ENCODE data around the gene PIM1.

The PIM1 gene

GRCh38 chr6:37177077-37177934, 7.4 kb downstream of the PIM1 start:
- TF ChIP-seq REST (IDR thresholded peaks at IDR 0.05; ENCODE audit: insufficient read depth in 1 of 2, low read depth in 2 of 2, low read length in 2 of 2) (no peak), POLR2AphosphoS5 (IDR thresholded peaks at IDR 0.05; ENCODE audit: low read depth, low read length) (no peak), SIN3A (IDR thresholded peaks at IDR 0.05; ENCODE audit: borderline replicate concordance, insufficient read depth, low read length) (no peak), TAF1 (IDR thresholded peaks at IDR 0.05; ENCODE audit: borderline replicate concordance, insufficient read depth, low read length) (no peak), FOXP2 (optimal IDR thresholded peaks at IDR 0.05; ENCODE audit: borderline replicate concordance, extremely low read depth, extremely low read length, insufficient read depth) (no peak)

- no peak for TF ChIP-seq SIN3A (IDR thresholded peaks at IDR 0.05; ENCODE audit: borderline replicate concordance, insufficient read depth, low read length)
- TF ChIP-seq REST (IDR thresholded peaks at IDR 0.05; ENCODE audit: insufficient read depth in 1 of 2, low read depth in 2 of 2, low read length in 2 of 2) = no peak
- TF ChIP-seq FOXP2 (optimal IDR thresholded peaks at IDR 0.05; ENCODE audit: borderline replicate concordance, extremely low read depth, extremely low read length, insufficient read depth) = no peak
- TF ChIP-seq TAF1 (IDR thresholded peaks at IDR 0.05; ENCODE audit: borderline replicate concordance, insufficient read depth, low read length) = no peak
- TF ChIP-seq POLR2AphosphoS5 (IDR thresholded peaks at IDR 0.05; ENCODE audit: low read depth, low read length) = no peak
These were observed 8.1 kb downstream of the PIM1 start for GRCh38 chr6:37177935-37178517.

- no peak for TF ChIP-seq POLR2AphosphoS5 (IDR thresholded peaks at IDR 0.05; ENCODE audit: low read depth, low read length)
- TF ChIP-seq REST (IDR thresholded peaks at IDR 0.05; ENCODE audit: insufficient read depth in 1 of 2, low read depth in 2 of 2, low read length in 2 of 2) = no peak
- TF ChIP-seq TAF1 (IDR thresholded peaks at IDR 0.05; ENCODE audit: borderline replicate concordance, insufficient read depth, low read length) = no peak
- no peak for TF ChIP-seq SIN3A (IDR thresholded peaks at IDR 0.05; ENCODE audit: borderline replicate concordance, insufficient read depth, low read length)
- no peak for TF ChIP-seq FOXP2 (optimal IDR thresholded peaks at IDR 0.05; ENCODE audit: borderline replicate concordance, extremely low read depth, extremely low read length, insufficient read depth)
These were observed 10.1 kb downstream of the PIM1 start for GRCh38 chr6:37180075-37180474.

- TF ChIP-seq REST (IDR thresholded peaks at IDR 0.05; ENCODE audit: insufficient read depth in 1 of 2, low read depth in 2 of 2, low read length in 2 of 2) (no peak), POLR2AphosphoS5 (IDR thresholded peaks at IDR 0.05; ENCODE audit: low read depth, low read length) (no peak), FOXP2 (optimal IDR thresholded peaks at IDR 0.05; ENCODE audit: borderline replicate concordance, extremely low read depth, extremely low read length, insufficient read depth) (no peak), SIN3A (IDR thresholded peaks at IDR 0.05; ENCODE audit: borderline replicate concordance, insufficient read depth, low read length) (no peak), TAF1 (IDR thresholded peaks at IDR 0.05; ENCODE audit: borderline replicate concordance, insufficient read depth, low read length) (no peak)
These were observed 13.0 kb downstream of the PIM1 start for GRCh38 chr6:37182736-37183590.

Data from PFSK-1 (cell line).